Measurements from ENCODE around the gene CYYR1. TPM values are rescaled to one million over a fixed set of nuclear protein-coding genes. Genes with fewer than 3 reads are reported as not detected.

The CYYR1 gene
- total RNA-seq, 1 experiment from 2014 or later, result not detected

DNA sequence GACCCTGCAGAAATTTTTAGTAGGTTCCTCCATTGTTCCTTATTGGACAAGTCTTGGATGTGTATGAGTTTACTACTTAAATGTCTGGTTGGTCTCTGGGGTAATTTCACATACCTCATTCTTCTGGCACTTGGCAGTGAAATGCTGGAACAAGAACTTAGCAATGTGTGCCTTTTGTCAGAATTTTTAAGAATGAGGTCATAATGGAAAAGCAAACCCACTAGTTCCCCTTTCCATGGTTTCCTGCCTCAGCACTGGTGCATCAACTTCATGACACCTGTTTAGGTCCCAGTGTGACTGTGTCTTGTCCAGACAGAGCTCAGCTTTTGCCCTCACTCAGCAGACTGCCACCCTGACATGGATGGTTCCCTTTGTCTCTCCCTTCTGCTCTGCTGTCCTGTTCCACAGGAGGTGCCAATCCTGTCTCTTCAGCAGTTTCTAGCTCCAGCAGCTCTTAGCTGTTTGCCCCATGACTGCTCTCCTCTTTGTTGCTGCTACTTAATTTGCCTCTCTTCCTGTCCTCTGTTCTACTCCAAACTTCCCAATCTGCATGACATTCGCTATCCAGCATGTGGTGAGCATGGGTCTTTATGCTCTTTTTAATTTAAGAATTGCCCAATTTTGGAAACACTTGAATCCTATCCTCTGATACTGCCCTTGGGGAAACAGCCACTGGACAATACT is 135.6 kb downstream of the CYYR1 start:
- Histone ChIP-seq H3K9me3 (ENCODE audit: low read length) (no peaks in the 10 kb centered on the region), H3K27ac (ENCODE audit: low read length) (no peak overlapping the region), H3K4me1 (ENCODE audit: insufficient read depth, low read length) (no peaks in the 10 kb centered on the region), H3K79me2 (ENCODE audit: low read length) (no peaks in the 10 kb centered on the region), H3K36me3 (ENCODE audit: low read depth, low read length) (no peaks in the 10 kb centered on the region), H3K9me2 (replicated peaks; ENCODE audit: low read length) (no peaks in the 10 kb centered on the region), H3F3A (ENCODE audit: low read length, unreplicated experiment) (no peaks in the 10 kb centered on the region), H3K27me3 (ENCODE audit: low read length) (no peaks in the 10 kb centered on the region), H3K9ac (ENCODE audit: low read length) (no peak overlapping the region), H3K4me2 (ENCODE audit: low read length) (no peak overlapping the region), H3K4me3 (ENCODE audit: low read length) (no peak overlapping the region), H2AFZ (ENCODE audit: low read length) (no peak overlapping the region), H4K20me1 (ENCODE audit: low read length) (no peaks in the 10 kb centered on the region)
- DNase-seq (no peak), ATAC-seq (no peak)
- no TSS peak for BruUV-seq (replicated peaks)
- intact Hi-C loops (cut with micrococcal nuclease), result no loop called here
- CTCF ChIA-PET, result no interaction called here
- POLR2A ChIA-PET (ENCODE audit: unreplicated experiment), result no interaction called here
- TF ChIP-seq EZH2 (IDR thresholded peaks at IDR 0.05; ENCODE audit: low read length, unreplicated experiment), result no peak

- H3K4me3 ChIP-seq (ENCODE audit: low read length), result no peak overlapping the region
Observed at GRCh38 chr21:26433386-26433785, 139.7 kb downstream of the CYYR1 start.

GRCh38 chr21:26432410-26432809 is 140.7 kb downstream of the CYYR1 start:
- Histone ChIP-seq H3K36me3 (ENCODE audit: low read depth, low read length) (no peaks in the 10 kb centered on the region), H3K79me2 (ENCODE audit: low read length) (no peaks in the 10 kb centered on the region), H3K27ac (ENCODE audit: low read length) (no peak overlapping the region), H3F3A (ENCODE audit: low read length, unreplicated experiment) (no peaks in the 10 kb centered on the region), H3K4me3 (ENCODE audit: low read length) (no peak overlapping the region), H3K9me3 (ENCODE audit: low read length) (no peaks in the 10 kb centered on the region), H3K4me2 (ENCODE audit: low read length) (no peak overlapping the region), H4K20me1 (ENCODE audit: low read length) (no peaks in the 10 kb centered on the region), H2AFZ (ENCODE audit: low read length) (no peak overlapping the region), H3K9ac (ENCODE audit: low read length) (no peak overlapping the region), H3K4me1 (ENCODE audit: insufficient read depth, low read length) (no peaks in the 10 kb centered on the region), H3K27me3 (ENCODE audit: low read length) (no peaks in the 10 kb centered on the region), H3K9me2 (replicated peaks; ENCODE audit: low read length) (peaks cover 2% of the 10 kb centered on the region; the same call in 1 of the 2 replicates)
- ATAC-seq (no peak), DNase-seq (no peak)
- ChIA-PET CTCF (no interaction called here), POLR2A (ENCODE audit: unreplicated experiment) (no interaction called here)
- TF ChIP-seq EZH2 (IDR thresholded peaks at IDR 0.05; ENCODE audit: low read length, unreplicated experiment), result no peak
- TF ChIP-seq EZH2phosphoT487 (IDR thresholded peaks at IDR 0.05; ENCODE audit: borderline replicate concordance, low read length), result no peak
- intact Hi-C loops (cut with micrococcal nuclease), result no loop called here
- no TSS peak for BruUV-seq (replicated peaks)

More at GRCh38 chr21:26433386-26433785, 139.7 kb downstream of the CYYR1 start:
- TF ChIP-seq EZH2 (IDR thresholded peaks at IDR 0.05; ENCODE audit: low read length, unreplicated experiment) (no peak), CTCF (conservative IDR thresholded peaks at IDR 0.05; ENCODE audit: low read depth, low read length) (no peak), EZH2phosphoT487 (IDR thresholded peaks at IDR 0.05; ENCODE audit: borderline replicate concordance, low read length) (no peak)
- POLR2A ChIA-PET (ENCODE audit: unreplicated experiment), result no interaction called here
- H4K20me1 ChIP-seq (ENCODE audit: low read length), result no peaks in the 10 kb centered on the region
- CTCF ChIA-PET, result no interaction called here
- no peak overlapping the region for H2AFZ ChIP-seq (ENCODE audit: low read length)
- no TSS peak for BruUV-seq (replicated peaks)
- H3K4me2 ChIP-seq (ENCODE audit: low read length), result no peak overlapping the region
- no peaks in the 10 kb centered on the region for H3K79me2 ChIP-seq (ENCODE audit: low read length)
- H3K9me3 ChIP-seq (ENCODE audit: low read length), result no peaks in the 10 kb centered on the region
- H3K4me1 ChIP-seq (ENCODE audit: insufficient read depth, low read length), result no peaks in the 10 kb centered on the region
- H3K9ac ChIP-seq (ENCODE audit: low read length), result no peak overlapping the region
- no peaks in the 10 kb centered on the region for H3K27me3 ChIP-seq (ENCODE audit: low read length)
- DNase-seq, result no peak
- intact Hi-C loops (cut with micrococcal nuclease), result no loop called here
- no peaks in the 10 kb centered on the region for H3F3A ChIP-seq (ENCODE audit: low read length, unreplicated experiment)
- peaks cover under 1% of the 10 kb centered on the region; the same call in 1 of the 2 replicates for H3K9me2 ChIP-seq (replicated peaks; ENCODE audit: low read length)
- no peaks in the 10 kb centered on the region for H3K36me3 ChIP-seq (ENCODE audit: low read depth, low read length)
- no peak for ATAC-seq
- H3K27ac ChIP-seq (ENCODE audit: low read length), result no peak overlapping the region
